HL-60 (cell line): ENCODE data around the gene ATP2B3.

Experiments
- DNase-seq, 2 experiments: peaks; one replicate each; pipeline ENCODE4 v3.0.0-alpha.2; 2010 to 2020; ENCODE audit warnings: low read depth in 1 of 2, low spot score in 1 of 2
- H3K27ac ChIP-seq: fragments of 250-450 bp; sonication (Bioruptor Pico); replicated peaks from 2 replicates; pipeline ENCODE4 v1.5.1; 2020; ENCODE audit warnings: mild to moderate bottlenecking, moderate library complexity
- H3K27me3 ChIP-seq: fragments of 250-450 bp; sonication (Bioruptor Pico); 2 replicates; pipeline ENCODE4 v1.5.1; 2021; ENCODE audit warnings: mild to moderate bottlenecking, moderate library complexity; ENCODE audit not compliant: insufficient read depth, poor library complexity, severe bottlenecking
- H3K4me3 ChIP-seq: replicated peaks from 2 replicates; pipeline ENCODE4 v1.5.1; 2011; ENCODE audit warnings: mild to moderate bottlenecking, control low read depth, low read length; ENCODE audit not compliant: insufficient read depth
- GABPA ChIP-seq: IDR thresholded peaks from 2 replicates; pipeline ENCODE4 v1.6.1; 2012; ENCODE audit warnings: low read depth
- POLR2AphosphoS5 ChIP-seq: IDR thresholded peaks from 2 replicates; pipeline ENCODE4 v1.6.1; 2012; ENCODE audit warnings: low read depth
- SPI1 ChIP-seq: IDR thresholded peaks from 2 replicates; pipeline ENCODE4 v1.6.1; 2012; ENCODE audit warnings: low read depth, mild to moderate bottlenecking, borderline replicate concordance
- TF ChIP-seq, protein P1 (sequence below): IDR thresholded peaks from one replicate; pipeline ENCODE4 v1.5.1; 2011; ENCODE audit warnings: low read length, control low read depth, inconsistent platforms; ENCODE audit not compliant: insufficient read depth
- TF ChIP-seq, protein P2 (sequence below): IDR thresholded peaks from 2 replicates; pipeline ENCODE4 v1.6.1; 2012; ENCODE audit warnings: low read depth; ENCODE audit not compliant: insufficient replicate concordance

ATP2B3 gene

DNA sequence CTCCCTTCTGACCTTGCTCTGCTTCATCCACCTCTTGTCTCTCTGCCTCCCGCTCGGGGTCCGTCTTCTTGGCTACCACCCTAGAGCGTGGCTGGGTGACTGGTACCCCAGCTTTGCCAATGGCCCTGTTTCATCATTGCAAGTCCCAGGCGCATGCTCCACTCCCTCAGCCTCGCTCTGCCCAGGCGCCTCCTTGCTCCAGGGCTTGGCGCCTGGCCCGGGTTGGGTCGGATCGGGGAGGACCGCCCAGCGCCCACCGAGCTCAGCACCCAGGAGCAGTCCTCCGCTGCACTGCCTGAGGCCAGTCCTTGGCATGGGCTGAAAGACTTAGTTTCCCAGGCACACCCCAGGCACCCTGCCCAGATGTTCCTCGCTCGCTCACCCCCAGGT, 22.1 kb upstream of the ATP2B3 start:
- TF ChIP-seq SPI1 (no peak), POLR2AphosphoS5 (no peak), GABPA (no peak)
- TF ChIP-seq, protein P1, sequence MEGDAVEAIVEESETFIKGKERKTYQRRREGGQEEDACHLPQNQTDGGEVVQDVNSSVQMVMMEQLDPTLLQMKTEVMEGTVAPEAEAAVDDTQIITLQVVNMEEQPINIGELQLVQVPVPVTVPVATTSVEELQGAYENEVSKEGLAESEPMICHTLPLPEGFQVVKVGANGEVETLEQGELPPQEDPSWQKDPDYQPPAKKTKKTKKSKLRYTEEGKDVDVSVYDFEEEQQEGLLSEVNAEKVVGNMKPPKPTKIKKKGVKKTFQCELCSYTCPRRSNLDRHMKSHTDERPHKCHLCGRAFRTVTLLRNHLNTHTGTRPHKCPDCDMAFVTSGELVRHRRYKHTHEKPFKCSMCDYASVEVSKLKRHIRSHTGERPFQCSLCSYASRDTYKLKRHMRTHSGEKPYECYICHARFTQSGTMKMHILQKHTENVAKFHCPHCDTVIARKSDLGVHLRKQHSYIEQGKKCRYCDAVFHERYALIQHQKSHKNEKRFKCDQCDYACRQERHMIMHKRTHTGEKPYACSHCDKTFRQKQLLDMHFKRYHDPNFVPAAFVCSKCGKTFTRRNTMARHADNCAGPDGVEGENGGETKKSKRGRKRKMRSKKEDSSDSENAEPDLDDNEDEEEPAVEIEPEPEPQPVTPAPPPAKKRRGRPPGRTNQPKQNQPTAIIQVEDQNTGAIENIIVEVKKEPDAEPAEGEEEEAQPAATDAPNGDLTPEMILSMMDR, result no peak
- TF ChIP-seq, protein P2, sequence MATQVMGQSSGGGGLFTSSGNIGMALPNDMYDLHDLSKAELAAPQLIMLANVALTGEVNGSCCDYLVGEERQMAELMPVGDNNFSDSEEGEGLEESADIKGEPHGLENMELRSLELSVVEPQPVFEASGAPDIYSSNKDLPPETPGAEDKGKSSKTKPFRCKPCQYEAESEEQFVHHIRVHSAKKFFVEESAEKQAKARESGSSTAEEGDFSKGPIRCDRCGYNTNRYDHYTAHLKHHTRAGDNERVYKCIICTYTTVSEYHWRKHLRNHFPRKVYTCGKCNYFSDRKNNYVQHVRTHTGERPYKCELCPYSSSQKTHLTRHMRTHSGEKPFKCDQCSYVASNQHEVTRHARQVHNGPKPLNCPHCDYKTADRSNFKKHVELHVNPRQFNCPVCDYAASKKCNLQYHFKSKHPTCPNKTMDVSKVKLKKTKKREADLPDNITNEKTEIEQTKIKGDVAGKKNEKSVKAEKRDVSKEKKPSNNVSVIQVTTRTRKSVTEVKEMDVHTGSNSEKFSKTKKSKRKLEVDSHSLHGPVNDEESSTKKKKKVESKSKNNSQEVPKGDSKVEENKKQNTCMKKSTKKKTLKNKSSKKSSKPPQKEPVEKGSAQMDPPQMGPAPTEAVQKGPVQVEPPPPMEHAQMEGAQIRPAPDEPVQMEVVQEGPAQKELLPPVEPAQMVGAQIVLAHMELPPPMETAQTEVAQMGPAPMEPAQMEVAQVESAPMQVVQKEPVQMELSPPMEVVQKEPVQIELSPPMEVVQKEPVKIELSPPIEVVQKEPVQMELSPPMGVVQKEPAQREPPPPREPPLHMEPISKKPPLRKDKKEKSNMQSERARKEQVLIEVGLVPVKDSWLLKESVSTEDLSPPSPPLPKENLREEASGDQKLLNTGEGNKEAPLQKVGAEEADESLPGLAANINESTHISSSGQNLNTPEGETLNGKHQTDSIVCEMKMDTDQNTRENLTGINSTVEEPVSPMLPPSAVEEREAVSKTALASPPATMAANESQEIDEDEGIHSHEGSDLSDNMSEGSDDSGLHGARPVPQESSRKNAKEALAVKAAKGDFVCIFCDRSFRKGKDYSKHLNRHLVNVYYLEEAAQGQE, result no peak
- Histone ChIP-seq H3K27me3 (no peaks in the 10 kb centered on the region), H3K27ac (no peak overlapping the region), H3K4me3 (no peak overlapping the region)
- DNase-seq, result no peak

DNA sequence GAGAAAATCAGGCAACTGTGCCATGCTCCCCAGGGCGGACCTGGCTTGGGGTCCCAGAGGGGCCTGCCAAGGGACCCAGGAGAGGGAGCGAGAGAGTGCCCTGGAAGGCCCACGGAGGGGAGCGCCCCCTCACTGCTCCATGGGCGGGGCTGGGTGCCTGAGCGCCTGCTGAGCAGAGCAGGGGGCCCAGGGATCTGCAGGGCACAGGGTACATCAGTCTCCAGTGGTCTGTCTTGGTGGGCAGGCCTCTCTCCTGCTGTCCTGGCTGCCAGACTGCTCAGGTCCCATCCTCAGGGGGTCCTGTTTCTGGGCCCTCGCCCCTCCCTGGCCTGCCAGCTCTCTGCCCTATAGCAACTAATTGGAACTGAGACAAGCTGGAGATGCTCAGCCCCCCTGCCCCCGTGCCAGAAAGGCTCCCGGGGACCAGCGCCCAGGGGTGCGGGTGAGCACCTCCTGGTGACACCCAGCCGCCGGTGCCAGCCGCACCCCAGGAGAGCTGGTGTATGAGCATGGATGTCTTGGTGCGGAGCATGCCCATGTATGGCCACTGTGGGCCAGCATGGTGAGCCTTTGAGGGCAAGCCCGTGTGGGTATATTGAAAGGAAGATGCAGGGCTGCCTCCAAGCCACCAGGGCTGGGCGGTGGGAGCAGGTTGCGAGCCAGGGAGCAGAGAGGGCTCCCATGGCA, 21.4 kb upstream of the ATP2B3 start:
- Histone ChIP-seq H3K27ac (no peak overlapping the region), H3K4me3 (no peak overlapping the region), H3K27me3 (no peaks in the 10 kb centered on the region)
- TF ChIP-seq POLR2AphosphoS5 (no peak), GABPA (no peak), SPI1 (no peak)
- TF ChIP-seq, protein P2, result no peak
- TF ChIP-seq, protein P1, result no peak
- DNase-seq, result no peak

DNA sequence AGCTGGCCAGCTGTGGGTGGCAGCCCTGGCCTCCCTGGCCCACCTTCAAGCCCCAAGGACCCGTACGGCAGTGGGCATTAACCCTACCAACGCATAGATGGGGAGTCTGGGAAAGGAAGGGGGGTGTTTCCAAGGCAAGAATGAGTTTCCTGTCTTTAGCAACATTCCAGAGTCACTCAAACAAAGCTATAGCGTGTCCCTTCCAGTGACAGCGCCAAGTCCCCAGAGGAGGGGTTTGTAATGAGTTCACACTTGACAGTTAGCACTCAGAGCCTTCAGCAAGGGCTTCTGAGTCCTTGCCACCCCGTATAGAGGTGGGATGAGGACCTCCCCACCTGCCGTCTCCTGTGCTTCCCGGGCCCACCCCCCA, 20.9 kb upstream of the ATP2B3 start:
- no peaks in the 10 kb centered on the region for H3K27me3 ChIP-seq
- no peak overlapping the region for H3K27ac ChIP-seq
- no peak for DNase-seq
- no peak overlapping the region for H3K4me3 ChIP-seq
- TF ChIP-seq SPI1 (no peak), GABPA (no peak), POLR2AphosphoS5 (no peak)
- TF ChIP-seq, protein P1, result no peak

DNA sequence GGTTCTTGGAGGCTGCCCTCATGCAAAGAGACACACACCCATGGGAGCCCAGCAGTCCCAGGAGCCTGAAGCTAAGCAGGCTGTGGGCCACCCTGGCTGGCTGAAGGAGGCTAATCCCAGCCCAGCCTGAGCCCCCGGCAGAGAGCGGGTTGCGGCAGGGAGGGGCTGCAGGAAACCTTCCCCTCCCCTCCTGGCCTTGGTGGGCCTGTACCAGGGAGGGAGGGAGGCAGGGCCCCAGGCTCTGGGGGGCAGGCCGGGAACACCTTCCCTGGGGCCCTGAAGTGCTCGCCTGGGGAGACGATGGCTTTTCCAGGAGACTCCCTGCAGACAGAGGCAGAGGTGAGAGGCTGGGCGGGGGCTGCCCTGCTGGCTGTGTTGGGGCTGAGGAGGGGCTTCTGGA, 19.0 kb upstream of the ATP2B3 start:
- Histone ChIP-seq H3K27me3 (no peaks in the 10 kb centered on the region), H3K4me3 (no peak overlapping the region), H3K27ac (no peak overlapping the region)
- TF ChIP-seq, protein P2, result no peak
- TF ChIP-seq SPI1 (no peak), GABPA (no peak), POLR2AphosphoS5 (no peak)
- TF ChIP-seq, protein P1, result no peak
- no peak for DNase-seq
